ENCODE data around the gene HOXB2. TPM values are rescaled to one million over a fixed set of nuclear protein-coding genes. Genes with fewer than 3 reads are reported as not detected.

HOXB2 gene
- total RNA-seq, 2 donors from 2014 or later, result 4.5 to 18.8 TPM

DNA sequence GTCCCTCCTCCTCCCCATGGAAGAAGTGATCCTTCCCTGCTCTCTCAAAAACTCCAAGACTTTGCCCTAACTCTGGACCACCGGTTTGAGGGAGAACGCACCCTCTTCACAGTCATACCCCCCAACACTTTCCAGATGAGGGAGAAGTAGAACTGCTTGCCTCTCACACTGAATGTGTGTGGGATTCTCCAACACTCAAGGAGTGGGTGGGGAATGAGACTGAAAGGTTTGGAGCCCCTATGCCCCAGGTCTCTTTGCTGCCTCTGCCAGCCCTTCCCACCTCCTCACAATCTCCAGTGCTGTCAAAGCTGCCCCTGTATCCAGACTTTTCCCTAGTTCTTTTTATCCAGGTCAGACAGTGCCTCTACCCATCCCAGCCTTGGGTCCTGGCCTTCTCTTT is 21.8 kb upstream of the HOXB2 start:
- peaks cover 11% of the 10 kb centered on the region for H3K4me1 Mint-ChIP-seq
- H3K9me3 ChIP-seq (ENCODE audit: control insufficient read depth, low read length, poor library complexity, severe bottlenecking), result no peaks in the 10 kb centered on the region
- peaks cover 12% of the 10 kb centered on the region for H3K27me3 Mint-ChIP-seq
- no peak overlapping the region for H3K27ac Mint-ChIP-seq
- no peak for DNase-seq
- no peak overlapping the region for H3K4me3 Mint-ChIP-seq
- ATAC-seq, result no peak
- H3K36me3 Mint-ChIP-seq (ENCODE audit: low read depth), result peaks cover under 1% of the 10 kb centered on the region

- DNase-seq, result no peak
- no peak overlapping the region for H3K27ac Mint-ChIP-seq
- peaks cover 10% of the 10 kb centered on the region for H3K27me3 Mint-ChIP-seq
- no peak for ATAC-seq
- H3K4me3 Mint-ChIP-seq, result no peak overlapping the region
- no peaks in the 10 kb centered on the region for H3K9me3 ChIP-seq (ENCODE audit: control insufficient read depth, low read length, poor library complexity, severe bottlenecking)
- H3K4me1 Mint-ChIP-seq, result peaks cover 17% of the 10 kb centered on the region
- no peaks in the 10 kb centered on the region for H3K36me3 Mint-ChIP-seq (ENCODE audit: low read depth)
Measured at GRCh38 chr17:48565925-48566710, 21.2 kb upstream of the HOXB2 start.

- Mint-ChIP-seq H3K4me1 (peaks cover 17% of the 10 kb centered on the region), H3K27ac (no peak overlapping the region), H3K27me3 (peaks cover 10% of the 10 kb centered on the region), H3K4me3 (no peak overlapping the region), H3K36me3 (ENCODE audit: low read depth) (no peaks in the 10 kb centered on the region)
- no peak for ATAC-seq
- H3K9me3 ChIP-seq (ENCODE audit: control insufficient read depth, low read length, poor library complexity, severe bottlenecking), result no peaks in the 10 kb centered on the region
- no peak for DNase-seq
Measured at GRCh38 chr17:48565022-48565554, 20.2 kb upstream of the HOXB2 start.

GRCh38 chr17:48564188-48565021 is 19.5 kb upstream of the HOXB2 start:
- Mint-ChIP-seq H3K4me1 (peaks cover 17% of the 10 kb centered on the region), H3K36me3 (ENCODE audit: low read depth) (no peaks in the 10 kb centered on the region)
- ATAC-seq, result no peak

DNA sequence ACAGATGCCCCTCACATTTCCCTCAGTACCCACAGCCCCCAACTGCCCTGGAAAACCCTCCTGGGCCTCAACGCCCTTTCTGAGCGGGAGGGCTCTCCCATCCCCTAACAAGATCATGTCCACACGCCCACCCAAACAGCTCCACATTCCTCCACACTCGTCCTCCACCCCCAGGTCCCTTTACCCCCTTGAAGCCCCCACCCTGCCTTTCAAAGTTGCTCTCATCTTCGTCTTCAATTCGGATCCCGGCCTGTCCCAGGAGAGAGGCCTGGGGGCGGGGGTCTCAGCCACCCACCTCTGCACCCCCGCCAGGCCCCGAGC is 18.9 kb upstream of the HOXB2 start:
- Mint-ChIP-seq H3K27me3 (peaks cover 19% of the 10 kb centered on the region), H3K36me3 (ENCODE audit: low read depth) (peaks cover under 1% of the 10 kb centered on the region), H3K27ac (no peak overlapping the region), H3K4me3 (peak overlapping the region; percentile 39), H3K4me1 (peaks cover 17% of the 10 kb centered on the region)
- no peak for DNase-seq
- H3K9me3 ChIP-seq (ENCODE audit: control insufficient read depth, low read length, poor library complexity, severe bottlenecking), result no peaks in the 10 kb centered on the region
- no peak for ATAC-seq

More at GRCh38 chr17:48564188-48565021, 19.5 kb upstream of the HOXB2 start:
- DNase-seq, result no peak
- H3K27me3 Mint-ChIP-seq, result peaks cover 13% of the 10 kb centered on the region
- H3K27ac Mint-ChIP-seq, result no peak overlapping the region
- no peak overlapping the region for H3K4me3 Mint-ChIP-seq
- no peaks in the 10 kb centered on the region for H3K9me3 ChIP-seq (ENCODE audit: control insufficient read depth, low read length, poor library complexity, severe bottlenecking)

DNA sequence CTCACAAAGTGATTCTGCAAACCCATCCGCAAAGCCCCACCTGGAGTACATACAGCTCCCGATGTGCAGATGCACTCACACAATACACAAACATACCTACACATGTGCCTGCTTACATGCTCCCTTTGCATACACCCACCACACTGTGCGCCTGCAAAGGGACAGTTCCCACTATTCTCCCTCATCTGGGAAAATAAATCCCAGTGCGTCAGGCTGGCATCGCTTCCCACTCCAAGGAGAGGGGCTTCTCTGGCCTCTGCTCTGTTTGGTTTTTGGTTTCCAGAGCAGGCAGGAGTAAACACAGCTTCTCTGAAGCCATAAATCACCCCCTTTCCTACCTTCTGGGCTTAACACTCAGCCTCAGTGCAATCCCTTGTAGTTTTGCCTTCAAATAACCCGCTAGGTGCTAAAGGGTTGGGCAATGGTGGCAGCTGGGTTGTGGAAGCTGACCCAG is 18.5 kb upstream of the HOXB2 start:
- Mint-ChIP-seq H3K27ac (no peak overlapping the region), H3K4me1 (peaks cover 14% of the 10 kb centered on the region), H3K27me3 (peaks cover 23% of the 10 kb centered on the region), H3K4me3 (peak overlapping the region; percentile 39), H3K36me3 (ENCODE audit: low read depth) (peaks cover 3% of the 10 kb centered on the region)
- no peak for DNase-seq
- H3K9me3 ChIP-seq (ENCODE audit: control insufficient read depth, low read length, poor library complexity, severe bottlenecking), result no peaks in the 10 kb centered on the region
- no peak for ATAC-seq

GRCh38 chr17:48562934-48563333 is 18.0 kb upstream of the HOXB2 start:
- no peak for DNase-seq
- H3K4me3 Mint-ChIP-seq, result no peak overlapping the region
- no peak overlapping the region for H3K27ac Mint-ChIP-seq
- H3K9me3 ChIP-seq (ENCODE audit: control insufficient read depth, low read length, poor library complexity, severe bottlenecking), result no peaks in the 10 kb centered on the region
- ATAC-seq, result no peak
- peaks cover 3% of the 10 kb centered on the region for H3K36me3 Mint-ChIP-seq (ENCODE audit: low read depth)
- H3K4me1 Mint-ChIP-seq, result peaks cover 11% of the 10 kb centered on the region
- H3K27me3 Mint-ChIP-seq, result peaks cover 28% of the 10 kb centered on the region

DNA sequence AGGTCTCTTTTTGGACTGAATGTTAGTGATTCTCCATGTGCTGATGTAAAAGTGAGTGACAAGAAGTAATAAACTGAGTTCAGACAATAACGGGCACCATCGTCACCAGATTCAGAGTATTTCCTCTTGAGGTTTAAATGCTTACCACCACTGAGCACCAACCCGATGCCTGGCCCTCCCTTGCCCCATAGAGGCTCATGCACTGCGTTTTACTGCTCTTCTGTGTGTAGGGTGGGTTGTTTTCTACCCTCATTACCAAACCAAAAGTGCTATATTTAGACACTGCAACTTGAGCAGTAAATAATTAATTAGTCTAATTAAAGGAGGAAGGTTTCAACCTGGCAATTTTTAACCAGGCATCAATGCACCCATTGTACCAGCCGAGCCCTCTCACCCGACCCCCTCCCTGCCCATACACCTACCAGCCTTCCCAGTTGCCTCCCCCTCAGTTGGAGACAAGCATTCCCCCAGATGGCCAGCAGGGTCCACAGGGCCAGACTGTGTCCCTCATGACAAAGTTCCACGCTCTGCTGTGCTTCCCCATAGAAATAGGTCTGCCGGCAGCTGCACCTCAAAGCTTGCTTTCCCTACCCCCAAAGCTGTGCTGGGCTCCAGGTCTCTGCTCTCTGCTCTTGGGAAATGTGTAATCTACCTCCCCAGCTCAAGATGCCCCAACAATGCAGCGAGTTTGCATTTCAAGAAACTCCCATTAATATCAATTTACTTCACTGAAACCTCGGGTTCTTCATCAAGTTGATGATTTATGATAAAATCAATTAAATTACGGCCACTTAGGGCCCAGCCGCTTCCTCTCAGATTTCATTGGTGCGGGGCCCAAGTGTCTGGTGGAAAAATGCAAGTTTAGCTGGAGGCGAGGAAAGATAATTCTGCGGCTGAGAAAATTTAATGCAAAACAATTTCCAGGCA is 17.2 kb upstream of the HOXB2 start:
- no peaks in the 10 kb centered on the region for H3K9me3 ChIP-seq (ENCODE audit: control insufficient read depth, low read length, poor library complexity, severe bottlenecking)
- H3K4me1 Mint-ChIP-seq, result peaks cover 11% of the 10 kb centered on the region
- ATAC-seq, result peak; percentile 63
- no peak overlapping the region for H3K4me3 Mint-ChIP-seq
- peaks cover 29% of the 10 kb centered on the region for H3K27me3 Mint-ChIP-seq
- peaks cover 3% of the 10 kb centered on the region for H3K36me3 Mint-ChIP-seq (ENCODE audit: low read depth)
- no peak overlapping the region for H3K27ac Mint-ChIP-seq
- DNase-seq, result no peak

- no peak overlapping the region for H3K27ac Mint-ChIP-seq
- H3K4me1 Mint-ChIP-seq, result peaks cover 19% of the 10 kb centered on the region
- H3K9me3 ChIP-seq (ENCODE audit: control insufficient read depth, low read length, poor library complexity, severe bottlenecking), result no peaks in the 10 kb centered on the region
- H3K36me3 Mint-ChIP-seq (ENCODE audit: low read depth), result peaks cover 5% of the 10 kb centered on the region
- no peak overlapping the region for H3K4me3 Mint-ChIP-seq
- H3K27me3 Mint-ChIP-seq, result peaks cover 38% of the 10 kb centered on the region
- DNase-seq (no peak), ATAC-seq (no peak)
Measured at GRCh38 chr17:48559840-48560817, 15.2 kb upstream of the HOXB2 start.

GRCh38 chr17:48559122-48559839 is 14.4 kb upstream of the HOXB2 start:
- H3K9me3 ChIP-seq (ENCODE audit: control insufficient read depth, low read length, poor library complexity, severe bottlenecking), result no peaks in the 10 kb centered on the region
- Mint-ChIP-seq H3K27me3 (peaks cover 43% of the 10 kb centered on the region), H3K27ac (no peak overlapping the region), H3K4me1 (peaks cover 21% of the 10 kb centered on the region), H3K36me3 (ENCODE audit: low read depth) (peaks cover 5% of the 10 kb centered on the region), H3K4me3 (no peak overlapping the region)
- DNase-seq, result no peak
- ATAC-seq, result no peak

- H3K9me3 ChIP-seq (ENCODE audit: control insufficient read depth, low read length, poor library complexity, severe bottlenecking), result no peaks in the 10 kb centered on the region
- DNase-seq, result no peak
- peaks cover 5% of the 10 kb centered on the region for H3K36me3 Mint-ChIP-seq (ENCODE audit: low read depth)
- ATAC-seq, result no peak
- peaks cover 43% of the 10 kb centered on the region for H3K27me3 Mint-ChIP-seq
- no peak overlapping the region for H3K27ac Mint-ChIP-seq
- H3K4me3 Mint-ChIP-seq, result peak overlapping the region; percentile 52
- H3K4me1 Mint-ChIP-seq, result peaks cover 21% of the 10 kb centered on the region
Measured at GRCh38 chr17:48558831-48559121, 13.9 kb upstream of the HOXB2 start.
